Calu3 (cell line): ENCODE measurements around the gene WFS1. TPM values are rescaled to one million over a fixed set of nuclear protein-coding genes. Genes with fewer than 3 reads are reported as not detected.

Experiments
- BruUV-seq: library from RNA; stranded (reverse); fragments of 400-500 nt; replicated peaks from 2 replicates; lab custom pipeline; 2021; lab: Mats Ljungman, UMichigan
- CTCF ChIA-PET: fragments of 300-600 bp; sonication (Branson Sonifier 250); formaldehyde crosslinking; loops from one replicate; lab custom pipeline; 2022; ENCODE audit warnings: antibody characterized with exemption; lab: Charles Lee
- DNase-seq: peaks from one replicate; pipeline ENCODE4 v3.0.0; 2022
- H3K27ac Mint-ChIP-seq: one replicate; pipeline ENCODE4 v1.8.0; 2022; ENCODE audit warnings: mixed read lengths; ENCODE audit not compliant: unreplicated experiment
- H3K27me3 Mint-ChIP-seq: one replicate; pipeline ENCODE4 v1.8.0; 2022; ENCODE audit warnings: mixed read lengths; ENCODE audit not compliant: unreplicated experiment
- H3K36me3 Mint-ChIP-seq: one replicate; pipeline ENCODE4 v1.8.0; 2022; ENCODE audit warnings: mild to moderate bottlenecking, moderate library complexity, mixed read lengths; ENCODE audit not compliant: insufficient read depth, unreplicated experiment
- H3K4me1 Mint-ChIP-seq: one replicate; pipeline ENCODE4 v1.8.0; 2022; ENCODE audit warnings: mild to moderate bottlenecking, low read depth, mixed read lengths; ENCODE audit not compliant: unreplicated experiment
- H3K4me3 Mint-ChIP-seq: one replicate; pipeline ENCODE4 v1.8.0; 2022; ENCODE audit warnings: mild to moderate bottlenecking, low read depth, moderate library complexity, mixed read lengths; ENCODE audit not compliant: unreplicated experiment
- H3K9me3 Mint-ChIP-seq: one replicate; pipeline ENCODE4 v1.8.0; 2022; ENCODE audit warnings: low read depth, mixed read lengths; ENCODE audit not compliant: unreplicated experiment
- intact Hi-C: fragments of 100-400 bp; cut with micrococcal nuclease; formaldehyde crosslinking; loops from one replicate; pipeline ENCODE4 v1.10.0; 2022; ENCODE audit not compliant: unreplicated experiment
- total RNA-seq: library from RNA; stranded (reverse); gene quantifications from 2 replicates; pipeline ENCODE4 v1.2.3, GENCODE V29; 2022
- TF ChIP-seq, protein P1 (sequence below): fragments of 200-600 bp; IDR thresholded peaks from one replicate; pipeline ENCODE4 v1.8.0; 2022; ENCODE audit warnings: antibody characterized with exemption; ENCODE audit not compliant: unreplicated experiment

Gene WFS1
- total RNA-seq, 1 experiment from 2014 or later, result 23.4 TPM

DNA sequence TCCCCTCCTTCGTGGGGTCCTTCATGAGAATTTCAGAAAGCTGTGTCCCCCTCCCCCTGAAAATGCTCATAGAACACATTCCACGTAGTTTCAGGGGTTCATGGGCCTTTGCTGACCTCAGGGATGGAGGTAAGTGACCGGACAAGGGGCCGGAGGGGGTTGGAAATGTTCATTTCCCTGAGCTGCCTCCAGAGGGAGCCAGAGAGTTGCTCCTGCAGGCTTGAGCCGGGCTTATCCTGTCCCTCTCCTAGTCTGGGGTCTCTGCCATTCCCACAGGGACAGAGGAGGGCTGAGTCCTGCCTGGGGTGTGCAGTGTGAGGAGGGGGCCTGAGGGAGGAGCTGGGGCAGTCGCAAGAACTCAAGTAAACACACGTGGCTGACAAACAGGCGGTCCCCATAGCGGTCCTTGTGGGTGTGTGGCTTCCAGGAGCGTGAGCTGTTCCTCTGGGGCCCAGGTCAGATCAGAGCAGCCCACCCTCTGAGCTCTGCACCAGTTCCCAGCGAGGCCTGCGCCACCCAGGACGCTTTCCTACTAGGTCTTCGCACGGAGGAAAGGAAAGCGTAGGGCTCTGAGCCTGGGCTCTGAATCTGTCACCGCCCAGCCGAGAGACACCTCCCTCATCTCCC is 62.5 kb downstream of the WFS1 start:
- Mint-ChIP-seq H3K36me3 (peaks cover 4% of the 10 kb centered on the region), H3K9me3 (no peaks in the 10 kb centered on the region), H3K4me3 (no peak overlapping the region), H3K4me1 (peaks cover 2% of the 10 kb centered on the region), H3K27me3 (peaks cover 13% of the 10 kb centered on the region), H3K27ac (no peak overlapping the region)
- CTCF ChIA-PET, result interaction anchor here (0.6 to 1.4 kb wide), 3 partner anchors 81 to 751 kb away, joined by 3 to 5 read pairs (median 4); no protein-coding TSS in a partner anchor
- peak; percentile 59 for DNase-seq
- intact Hi-C loops, result no loop called here
- TF ChIP-seq, protein P1, sequence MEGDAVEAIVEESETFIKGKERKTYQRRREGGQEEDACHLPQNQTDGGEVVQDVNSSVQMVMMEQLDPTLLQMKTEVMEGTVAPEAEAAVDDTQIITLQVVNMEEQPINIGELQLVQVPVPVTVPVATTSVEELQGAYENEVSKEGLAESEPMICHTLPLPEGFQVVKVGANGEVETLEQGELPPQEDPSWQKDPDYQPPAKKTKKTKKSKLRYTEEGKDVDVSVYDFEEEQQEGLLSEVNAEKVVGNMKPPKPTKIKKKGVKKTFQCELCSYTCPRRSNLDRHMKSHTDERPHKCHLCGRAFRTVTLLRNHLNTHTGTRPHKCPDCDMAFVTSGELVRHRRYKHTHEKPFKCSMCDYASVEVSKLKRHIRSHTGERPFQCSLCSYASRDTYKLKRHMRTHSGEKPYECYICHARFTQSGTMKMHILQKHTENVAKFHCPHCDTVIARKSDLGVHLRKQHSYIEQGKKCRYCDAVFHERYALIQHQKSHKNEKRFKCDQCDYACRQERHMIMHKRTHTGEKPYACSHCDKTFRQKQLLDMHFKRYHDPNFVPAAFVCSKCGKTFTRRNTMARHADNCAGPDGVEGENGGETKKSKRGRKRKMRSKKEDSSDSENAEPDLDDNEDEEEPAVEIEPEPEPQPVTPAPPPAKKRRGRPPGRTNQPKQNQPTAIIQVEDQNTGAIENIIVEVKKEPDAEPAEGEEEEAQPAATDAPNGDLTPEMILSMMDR, result peak; percentile 68
- no TSS peak for BruUV-seq

DNA sequence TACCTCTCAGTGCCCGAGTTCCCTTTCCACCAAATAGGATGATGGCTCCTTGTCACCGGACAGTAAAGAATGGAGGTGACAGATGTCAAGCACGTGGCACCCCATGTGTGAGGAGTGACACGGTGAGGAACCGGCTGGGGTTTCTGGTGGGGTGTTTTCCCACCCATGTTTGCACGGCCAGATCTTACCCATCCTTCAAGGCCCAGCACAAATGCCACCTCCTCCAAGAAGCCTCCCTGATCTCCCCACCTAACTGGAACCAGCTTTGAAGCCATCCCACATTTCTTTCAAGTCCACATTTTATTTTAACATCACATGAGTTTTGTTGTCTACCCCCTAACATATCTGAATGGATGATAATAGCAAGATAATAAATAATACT is 63.0 kb downstream of the WFS1 start:
- no TSS peak for BruUV-seq
- H3K36me3 Mint-ChIP-seq, result peaks cover 4% of the 10 kb centered on the region
- H3K4me3 Mint-ChIP-seq, result no peak overlapping the region
- CTCF ChIA-PET, result interaction anchor here (0.9 kb wide), 1 partner anchor 82 kb away, joined by 3 read pairs; no protein-coding TSS in a partner anchor
- peaks cover 15% of the 10 kb centered on the region for H3K27me3 Mint-ChIP-seq
- DNase-seq, result no peak
- intact Hi-C loops, result no loop called here
- peaks cover 7% of the 10 kb centered on the region for H3K4me1 Mint-ChIP-seq
- no peak overlapping the region for H3K27ac Mint-ChIP-seq
- TF ChIP-seq, protein P1, result no peak
- H3K9me3 Mint-ChIP-seq, result no peaks in the 10 kb centered on the region

DNA sequence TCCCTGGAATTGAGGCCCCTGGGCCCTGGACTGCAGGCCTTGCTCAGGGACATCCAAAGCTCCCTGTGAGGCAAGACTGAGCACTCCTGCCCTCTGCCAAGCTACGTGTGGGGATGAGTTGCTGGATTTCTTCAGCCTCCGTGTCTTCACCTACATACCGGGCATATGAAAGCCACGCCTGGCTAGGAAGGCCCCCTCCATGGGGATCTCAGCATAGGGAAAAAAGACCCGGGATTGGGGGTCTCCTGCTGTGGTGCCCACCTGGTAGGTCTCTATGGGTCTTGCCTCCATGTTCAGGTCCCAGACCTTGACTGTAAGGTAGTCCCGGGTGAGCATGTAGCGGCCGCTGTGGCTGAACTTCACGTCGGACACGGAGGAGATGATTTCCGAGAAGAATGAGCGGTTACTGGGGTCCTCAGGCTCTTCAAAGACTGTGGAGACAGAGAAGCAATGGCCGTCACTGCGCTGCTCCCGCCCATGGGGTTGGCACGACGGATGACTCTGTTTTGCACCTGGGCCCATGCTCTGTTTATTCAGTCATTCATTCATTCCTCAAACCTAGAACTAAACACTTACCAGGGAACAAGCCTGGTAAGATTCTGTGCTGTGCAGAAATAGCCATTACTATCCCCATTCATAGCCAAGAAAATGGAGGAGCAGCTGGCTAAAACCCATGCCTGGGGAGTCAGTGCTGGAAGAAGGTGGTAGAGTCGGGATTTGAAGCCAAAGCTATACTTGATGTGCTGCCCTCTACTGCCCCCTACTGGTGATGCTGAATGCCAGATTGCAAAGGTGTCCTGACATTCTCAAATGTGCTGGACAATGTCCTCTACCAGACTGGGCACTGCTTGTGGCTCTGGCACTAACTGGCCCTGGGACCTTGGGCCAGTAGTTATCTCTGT is 63.9 kb downstream of the WFS1 start:
- Mint-ChIP-seq H3K36me3 (peaks cover 4% of the 10 kb centered on the region), H3K4me3 (no peak overlapping the region), H3K27ac (no peak overlapping the region), H3K4me1 (peaks cover 15% of the 10 kb centered on the region), H3K9me3 (no peaks in the 10 kb centered on the region), H3K27me3 (peaks cover 24% of the 10 kb centered on the region)
- TF ChIP-seq, protein P1, result peak; percentile 55
- BruUV-seq, result no TSS peak
- intact Hi-C loops, result no loop called here
- CTCF ChIA-PET, result no interaction called here
- no peak for DNase-seq

DNA sequence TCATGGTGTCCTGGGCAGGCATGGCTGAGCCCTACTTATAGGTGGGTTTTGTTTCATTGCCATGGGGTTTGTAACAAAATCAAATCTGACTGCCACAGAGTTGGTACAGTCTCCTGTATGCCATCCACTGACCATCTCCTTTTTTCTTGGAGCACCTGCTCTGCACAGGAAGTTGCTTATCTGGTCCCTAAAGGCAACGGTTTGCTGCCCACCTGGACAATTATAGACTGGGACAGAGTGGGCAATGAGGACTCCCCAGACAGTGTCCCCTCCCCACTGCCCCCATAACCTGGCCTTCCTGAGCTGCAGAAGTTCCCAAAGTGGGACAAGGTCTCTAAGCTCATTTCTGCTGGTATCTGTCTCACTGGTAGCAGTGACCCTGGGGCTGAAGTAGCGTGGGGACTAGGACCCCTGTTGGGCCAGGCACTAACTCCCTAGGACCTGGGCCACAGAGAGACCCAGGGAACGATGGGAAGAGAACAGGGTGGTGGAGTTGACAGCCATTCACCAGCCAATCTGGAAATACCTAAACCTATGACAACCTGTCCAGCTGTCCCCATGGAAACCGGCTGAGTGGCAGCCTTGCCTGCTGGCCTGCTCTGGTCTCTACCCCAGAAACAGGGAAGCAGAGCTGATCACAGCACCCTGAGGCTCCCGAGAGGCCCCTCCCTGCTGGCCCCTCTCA is 64.7 kb downstream of the WFS1 start:
- H3K9me3 Mint-ChIP-seq, result no peaks in the 10 kb centered on the region
- H3K4me1 Mint-ChIP-seq, result peaks cover 20% of the 10 kb centered on the region
- H3K27ac Mint-ChIP-seq, result no peak overlapping the region
- CTCF ChIA-PET, result interaction anchor here (0.6 kb wide), 1 partner anchor 18 kb away, joined by 5 read pairs; no protein-coding TSS in a partner anchor
- TF ChIP-seq, protein P1, result no peak
- peaks cover 32% of the 10 kb centered on the region for H3K27me3 Mint-ChIP-seq
- no TSS peak for BruUV-seq
- intact Hi-C loops, result no loop called here
- DNase-seq, result no peak
- H3K4me3 Mint-ChIP-seq, result no peak overlapping the region
- peaks cover 4% of the 10 kb centered on the region for H3K36me3 Mint-ChIP-seq
